ENCODE data around the gene SDK1.

Gene SDK1

GRCh38 chr7:3300651-3301448 is at the start of gene SDK1:
Gene SDK1, plus strand, starts transcription at chr7:3301252. Its CDS starts 335 bp downstream, at chr7:3301587.
- DNase-seq = peak; percentile 94

GRCh38 chr7:3254718-3255117 is 46.3 kb upstream of the SDK1 start:
- DNase-seq = no peak

GRCh38 chr7:3259711-3260400 is 41.2 kb upstream of the SDK1 start:
- DNase-seq = peak; percentile 26

GRCh38 chr7:3260401-3260715 is 40.7 kb upstream of the SDK1 start:
- DNase-seq = peak; percentile 63

- DNase-seq = no peak
Measured at GRCh38 chr7:3264693-3265339, 36.2 kb upstream of the SDK1 start.

GRCh38 chr7:3265388-3265787 is 35.7 kb upstream of the SDK1 start:
- no peak for DNase-seq

- DNase-seq = no peak
Measured at GRCh38 chr7:3266240-3266639, 34.8 kb upstream of the SDK1 start.

GRCh38 chr7:3267966-3268690 is 32.9 kb upstream of the SDK1 start:
- peak; percentile 31 for DNase-seq

GRCh38 chr7:3270362-3270761 is 30.7 kb upstream of the SDK1 start:
- DNase-seq = no peak

GRCh38 chr7:3271298-3271697 is 29.8 kb upstream of the SDK1 start:
- no peak for DNase-seq

GRCh38 chr7:3272691-3273141 is 28.3 kb upstream of the SDK1 start:
- no peak for DNase-seq

- DNase-seq = no peak
Measured at GRCh38 chr7:3274131-3274530, 26.9 kb upstream of the SDK1 start.

GRCh38 chr7:3277604-3278572 is 23.2 kb upstream of the SDK1 start:
- DNase-seq = no peak

GRCh38 chr7:3279147-3279818 is 21.8 kb upstream of the SDK1 start:
- no peak for DNase-seq

GRCh38 chr7:3280445-3280844 is 20.6 kb upstream of the SDK1 start:
- no peak for DNase-seq

GRCh38 chr7:3280946-3281656 is 20.0 kb upstream of the SDK1 start:
- DNase-seq = no peak

- DNase-seq = no peak
Measured at GRCh38 chr7:3282457-3282856, 18.6 kb upstream of the SDK1 start.

- DNase-seq = no peak
Measured at GRCh38 chr7:3283130-3283704, 17.8 kb upstream of the SDK1 start.

- DNase-seq = no peak
Measured at GRCh38 chr7:3285652-3286051, 15.4 kb upstream of the SDK1 start.

- DNase-seq = no peak
Measured at GRCh38 chr7:3289996-3290395, 11.1 kb upstream of the SDK1 start.

Data from right hindlimb (tissue), 1 donor.